Fibroblast of the aortic adventitia (primary cell): ENCODE results near the gene SEMA4B. TPM values are rescaled to one million over a fixed set of nuclear protein-coding genes. Genes with fewer than 3 reads are reported as not detected.
"Not testable (repeated sequence)": the region's sequence is repeated elsewhere in the genome, so short reads cannot be mapped to it uniquely, and the experiment has no call there.

ENCODE experiments used
- DNase-seq: peaks from one replicate; pipeline ENCODE4 v3.0.0-alpha.2; 2010; ENCODE audit warnings: low read depth
- H3K4me3 ChIP-seq: 2 replicates; pipeline ENCODE4 v1.5.1; 2011; ENCODE audit warnings: low read depth, mild to moderate bottlenecking, control low read depth, low read length, moderate library complexity
- total RNA-seq: library from RNA; depleted of rRNA; stranded (reverse); fragments of >200 nt; gene quantifications from 2 replicates; pipeline ENCODE4 v1.2.3, GENCODE V29; 2012; ENCODE audit warnings: low replicate concordance
- TF ChIP-seq, protein P1 (sequence below): IDR thresholded peaks from 2 replicates; pipeline ENCODE4 v1.5.1; 2011; ENCODE audit warnings: mild to moderate bottlenecking, low read length, control low read depth, inconsistent platforms; ENCODE audit not compliant: insufficient read depth

SEMA4B gene
- total RNA-seq, 1 donor = 14.5 TPM

- TF ChIP-seq, protein P1, sequence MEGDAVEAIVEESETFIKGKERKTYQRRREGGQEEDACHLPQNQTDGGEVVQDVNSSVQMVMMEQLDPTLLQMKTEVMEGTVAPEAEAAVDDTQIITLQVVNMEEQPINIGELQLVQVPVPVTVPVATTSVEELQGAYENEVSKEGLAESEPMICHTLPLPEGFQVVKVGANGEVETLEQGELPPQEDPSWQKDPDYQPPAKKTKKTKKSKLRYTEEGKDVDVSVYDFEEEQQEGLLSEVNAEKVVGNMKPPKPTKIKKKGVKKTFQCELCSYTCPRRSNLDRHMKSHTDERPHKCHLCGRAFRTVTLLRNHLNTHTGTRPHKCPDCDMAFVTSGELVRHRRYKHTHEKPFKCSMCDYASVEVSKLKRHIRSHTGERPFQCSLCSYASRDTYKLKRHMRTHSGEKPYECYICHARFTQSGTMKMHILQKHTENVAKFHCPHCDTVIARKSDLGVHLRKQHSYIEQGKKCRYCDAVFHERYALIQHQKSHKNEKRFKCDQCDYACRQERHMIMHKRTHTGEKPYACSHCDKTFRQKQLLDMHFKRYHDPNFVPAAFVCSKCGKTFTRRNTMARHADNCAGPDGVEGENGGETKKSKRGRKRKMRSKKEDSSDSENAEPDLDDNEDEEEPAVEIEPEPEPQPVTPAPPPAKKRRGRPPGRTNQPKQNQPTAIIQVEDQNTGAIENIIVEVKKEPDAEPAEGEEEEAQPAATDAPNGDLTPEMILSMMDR = no peak
- no peak overlapping the region for H3K4me3 ChIP-seq
- no peak for DNase-seq
Measured at GRCh38 chr15:90159213-90159612, 41.9 kb upstream of the SEMA4B start.

- TF ChIP-seq, protein P1 = no peak
- no peak for DNase-seq
- H3K4me3 ChIP-seq = no peak overlapping the region
Measured at GRCh38 chr15:90160781-90161727, 40.1 kb upstream of the SEMA4B start.

DNA sequence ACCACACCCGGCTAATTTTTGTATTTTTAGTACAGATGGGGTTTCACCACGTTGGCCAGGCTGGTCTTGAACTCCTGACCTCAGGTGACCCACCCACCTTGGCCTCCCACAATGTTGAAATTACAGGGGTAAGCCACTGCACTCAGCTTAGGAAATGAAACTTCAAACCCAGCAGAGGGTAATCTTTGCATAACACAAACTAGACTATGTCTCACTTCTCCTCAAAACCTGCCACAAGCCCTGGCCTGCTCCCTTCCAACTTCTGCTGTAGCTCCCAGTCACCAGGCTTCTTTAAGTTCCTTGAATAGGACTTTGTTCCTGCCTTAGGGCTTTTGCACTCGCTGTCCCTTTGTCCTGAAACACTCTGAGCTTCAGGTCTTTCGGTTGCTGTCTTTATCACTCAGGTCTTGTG, 39.2 kb upstream of the SEMA4B start:
- DNase-seq = no peak
- TF ChIP-seq, protein P1 = no peak
- no peak overlapping the region for H3K4me3 ChIP-seq

DNA sequence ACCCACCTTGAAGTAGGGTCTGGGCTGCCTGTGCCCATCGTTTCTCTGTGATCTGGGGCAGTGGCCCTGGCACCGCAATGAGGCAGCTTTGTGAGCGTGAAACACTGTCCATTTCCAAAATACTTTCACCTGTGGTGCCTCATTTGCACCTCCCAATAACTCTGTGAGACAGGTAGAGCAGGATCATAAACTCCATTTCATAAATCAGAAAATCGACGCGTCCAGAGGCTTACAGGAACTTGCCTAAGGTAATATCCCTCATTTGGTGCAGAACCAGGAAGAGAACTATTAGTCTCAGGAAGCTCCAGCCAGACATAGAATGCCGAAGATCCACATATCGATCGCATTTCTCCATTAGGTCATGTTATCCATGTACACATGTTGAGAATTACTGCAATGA, 38.2 kb upstream of the SEMA4B start:
- DNase-seq = no peak
- TF ChIP-seq, protein P1 = no peak
- H3K4me3 ChIP-seq = no peak overlapping the region

GRCh38 chr15:90164239-90164638, 36.9 kb upstream of the SEMA4B start:
- not testable (repeated sequence) for DNase-seq, H3K4me3 ChIP-seq

- DNase-seq = no peak
- TF ChIP-seq, protein P1 = no peak
- no peak overlapping the region for H3K4me3 ChIP-seq
Measured at GRCh38 chr15:90165157-90165556, 36.0 kb upstream of the SEMA4B start.

DNA sequence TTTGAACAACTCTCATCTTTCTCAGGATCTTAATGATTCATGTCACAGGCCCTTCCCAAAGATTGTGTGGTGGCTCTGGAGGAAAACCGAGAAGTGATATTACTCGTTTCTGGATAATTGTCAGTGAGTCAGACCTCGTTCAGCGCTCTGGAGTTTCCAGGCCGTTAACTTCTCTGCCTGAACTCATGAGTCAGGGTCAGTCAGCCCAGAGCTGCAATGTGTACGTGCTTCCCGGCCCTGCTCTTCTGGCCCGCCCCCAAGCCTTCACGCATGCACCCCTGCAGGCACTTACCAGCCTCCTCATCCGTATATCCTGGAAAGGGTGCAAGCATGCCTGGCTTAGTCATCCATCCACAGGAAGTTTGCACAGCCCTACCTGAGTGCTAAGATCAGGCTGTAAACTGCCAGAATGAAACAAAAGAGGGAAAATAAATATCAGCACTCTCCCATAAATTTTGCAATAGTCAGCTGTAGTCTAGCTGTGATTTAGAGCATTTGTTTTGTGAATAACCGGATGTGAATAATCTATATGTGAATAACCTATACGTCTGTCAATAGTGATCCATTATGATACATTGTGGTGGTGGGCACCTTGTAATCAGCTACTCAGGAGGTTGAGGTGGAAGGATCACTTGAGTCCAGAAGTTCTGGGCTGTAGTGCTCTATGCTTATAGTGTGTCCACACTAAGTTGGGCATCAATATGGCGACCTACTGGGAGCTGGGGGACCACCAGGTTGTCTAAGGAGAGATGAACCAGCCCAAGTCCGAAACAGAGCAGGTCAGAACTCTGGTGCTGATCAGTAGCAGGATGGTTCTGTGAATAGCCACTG, 35.3 kb upstream of the SEMA4B start:
- no peak overlapping the region for H3K4me3 ChIP-seq
- TF ChIP-seq, protein P1 = no peak
- peak; percentile 96 for DNase-seq
